T-helper 17 cell (primary cell): ENCODE measurements around the gene TRIM25. TPM values are rescaled to one million over a fixed set of nuclear protein-coding genes. Genes with fewer than 3 reads are reported as not detected.

ENCODE experiments used
- ATAC-seq: fragments of 150-1000 bp; cut with Tn5 transposase; 2 replicates; pipeline ENCODE4 v1.10.0; 2021; ENCODE audit warnings: mild to moderate bottlenecking, moderate library complexity
- DNase-seq, 3 donors: peaks; one replicate each; pipeline versions ENCODE4 v3.0.0 to v3.0.0-alpha.2; 2020 to 2021
- H3K9me3 ChIP-seq: one replicate; pipeline ENCODE4 v1.7.0; 2013; ENCODE audit warnings: low read length, mild to moderate bottlenecking; ENCODE audit not compliant: control insufficient read depth, poor library complexity, severe bottlenecking
- H3K27ac Mint-ChIP-seq: one replicate; pipeline ENCODE4 v1.8.0; 2022; ENCODE audit warnings: mild to moderate bottlenecking, moderate library complexity, mixed read lengths
- H3K27me3 Mint-ChIP-seq: one replicate; pipeline ENCODE4 v1.8.0; 2022; ENCODE audit warnings: mixed read lengths
- H3K36me3 Mint-ChIP-seq: one replicate; pipeline ENCODE4 v1.8.0; 2022; ENCODE audit warnings: low read depth, mixed read lengths
- H3K4me1 Mint-ChIP-seq: one replicate; pipeline ENCODE4 v1.8.0; 2022; ENCODE audit warnings: mild to moderate bottlenecking, mixed read lengths
- H3K4me3 Mint-ChIP-seq: one replicate; pipeline ENCODE4 v1.8.0; 2022; ENCODE audit warnings: mild to moderate bottlenecking, moderate library complexity, mixed read lengths
- total RNA-seq, 4 donors: library from RNA in 2 of 4; stranded (reverse) in 2 of 4; gene quantifications; one replicate each; pipeline ENCODE4 v1.2.3 and lab custom pipeline; 2022 to 2026

Gene TRIM25
- total RNA-seq, 2 donors from 2014 or later, result 40.2 to 46.3 TPM

DNA sequence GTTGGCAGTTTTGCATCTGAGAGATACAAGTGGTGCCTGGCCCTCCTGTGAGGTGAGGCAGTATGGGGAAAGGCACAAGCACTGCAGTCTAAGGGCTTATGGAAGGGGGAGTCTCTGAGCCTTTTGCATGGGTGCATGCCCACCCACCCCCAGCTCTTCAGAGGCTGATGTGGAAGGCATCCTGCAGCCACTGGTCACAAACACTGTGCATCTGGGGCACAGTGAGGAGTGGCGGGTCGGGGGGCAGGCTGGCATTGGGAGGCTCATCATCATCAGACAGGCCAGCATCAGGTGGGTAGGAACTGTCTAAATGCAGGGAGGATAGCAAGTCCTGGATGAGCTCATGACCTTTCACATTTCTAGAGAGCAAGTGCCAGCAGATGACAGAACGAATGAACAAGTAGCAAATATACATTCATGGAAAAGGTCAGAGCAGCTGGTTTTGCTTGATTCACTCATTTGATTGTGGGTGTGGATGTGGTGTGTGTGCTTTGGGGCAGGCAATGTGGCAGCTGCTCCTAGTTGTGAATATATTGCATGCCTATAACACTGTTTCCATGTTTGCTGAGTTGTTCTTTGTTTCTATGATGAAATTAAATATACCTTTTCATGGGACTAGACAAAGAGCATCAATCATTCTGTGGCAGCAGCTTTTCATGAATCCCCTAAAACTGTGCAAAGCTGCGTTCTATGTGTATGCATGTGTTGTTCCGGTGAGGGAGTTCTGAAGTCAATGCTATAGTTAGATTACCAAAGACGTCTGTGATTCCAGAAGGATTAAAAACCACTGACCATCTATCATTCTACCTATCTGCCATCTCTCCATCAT lies 29.2 kb downstream of the TRIM25 start:
- Mint-ChIP-seq H3K27ac (no peak overlapping the region), H3K4me3 (no peak overlapping the region), H3K4me1 (peaks cover 9% of the 10 kb centered on the region), H3K36me3 (peaks cover 2% of the 10 kb centered on the region), H3K27me3 (no peaks in the 10 kb centered on the region)
- DNase-seq (no peak), ATAC-seq (no peak)
- peaks cover 3% of the 10 kb centered on the region for H3K9me3 ChIP-seq

DNA sequence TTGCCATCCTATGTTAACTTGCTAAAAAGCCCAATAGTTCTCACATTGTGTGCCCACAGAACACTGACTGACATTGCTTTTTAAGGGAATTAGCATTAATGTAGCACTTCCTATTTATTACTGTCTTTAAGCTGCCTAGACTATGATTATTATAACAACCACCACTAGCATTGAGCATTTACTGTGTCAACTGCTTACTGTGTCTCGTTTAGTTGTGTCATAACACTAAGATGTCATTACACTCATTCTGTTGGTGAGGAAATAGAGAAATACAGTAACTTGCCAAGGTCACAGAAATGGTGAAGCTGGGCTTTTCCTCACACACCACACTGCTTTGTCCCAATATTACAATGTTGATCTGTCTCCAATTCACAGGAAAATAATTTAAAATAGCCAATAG lies 30.2 kb downstream of the TRIM25 start:
- H3K4me1 Mint-ChIP-seq, result peaks cover 9% of the 10 kb centered on the region
- H3K27me3 Mint-ChIP-seq, result no peaks in the 10 kb centered on the region
- H3K4me3 Mint-ChIP-seq, result no peak overlapping the region
- H3K36me3 Mint-ChIP-seq, result peaks cover 2% of the 10 kb centered on the region
- no peak overlapping the region for H3K27ac Mint-ChIP-seq
- DNase-seq, result no peak
- peaks cover 3% of the 10 kb centered on the region for H3K9me3 ChIP-seq
- ATAC-seq, result no peak

DNA sequence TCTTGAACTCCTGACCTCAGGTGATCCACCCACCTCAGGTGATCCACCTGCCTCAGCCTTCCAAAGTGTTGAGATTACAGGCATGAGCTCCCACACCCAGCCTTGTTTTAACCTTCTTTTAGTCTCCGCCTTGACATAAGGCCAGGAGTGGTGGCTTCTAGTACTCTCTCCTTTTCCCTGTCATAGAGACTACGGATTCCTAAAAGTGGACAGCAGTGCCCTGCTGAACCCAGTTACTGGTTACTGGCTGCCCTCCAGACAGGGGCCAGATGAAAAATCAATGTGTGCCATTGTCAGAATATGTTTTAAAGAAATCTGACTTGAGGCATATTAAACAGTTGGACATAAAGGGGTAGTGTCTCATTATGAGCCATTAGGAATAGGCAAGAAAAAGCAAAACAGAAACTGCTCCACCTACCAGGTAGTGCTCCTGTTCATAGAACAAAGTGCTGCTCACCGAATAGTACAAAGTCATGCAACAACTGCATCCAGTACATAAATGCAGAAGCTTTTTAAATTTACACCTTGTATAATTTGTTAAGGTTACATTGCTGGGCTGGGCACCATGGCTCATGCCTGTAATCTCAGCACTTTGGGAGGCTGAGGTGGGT lies 32.1 kb downstream of the TRIM25 start:
- no peak for DNase-seq

DNA sequence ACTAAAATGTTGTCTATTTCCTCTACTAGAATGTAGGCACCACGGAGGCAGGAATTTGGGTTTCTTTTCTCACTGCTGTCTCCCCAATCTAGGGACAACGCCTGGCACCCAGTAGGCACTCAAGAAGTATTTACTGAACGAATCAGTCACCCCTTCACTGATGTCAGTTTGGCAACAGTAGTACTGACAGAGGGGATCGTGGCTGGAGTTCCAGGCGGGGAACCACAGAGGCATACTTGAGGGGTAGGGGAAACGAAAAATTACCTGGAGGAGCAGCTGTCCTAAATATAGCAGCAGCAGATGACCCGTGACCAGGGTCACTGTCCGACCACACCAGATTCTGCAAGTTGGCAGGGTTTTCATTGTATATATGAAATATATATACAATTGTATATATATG lies 33.3 kb downstream of the TRIM25 start:
- no peaks in the 10 kb centered on the region for H3K27me3 Mint-ChIP-seq
- DNase-seq, result no peak
- no peaks in the 10 kb centered on the region for H3K9me3 ChIP-seq
- H3K36me3 Mint-ChIP-seq, result no peaks in the 10 kb centered on the region
- no peak for ATAC-seq
- H3K4me3 Mint-ChIP-seq, result no peak overlapping the region
- peaks cover 7% of the 10 kb centered on the region for H3K4me1 Mint-ChIP-seq
- H3K27ac Mint-ChIP-seq, result no peak overlapping the region

More for the DNA sequence above, 32.1 kb downstream of the TRIM25 start:
- Mint-ChIP-seq H3K36me3 (peaks cover 2% of the 10 kb centered on the region), H3K4me3 (no peak overlapping the region), H3K4me1 (peaks cover 9% of the 10 kb centered on the region), H3K27ac (no peak overlapping the region), H3K27me3 (no peaks in the 10 kb centered on the region)
- no peak for ATAC-seq
- H3K9me3 ChIP-seq, result no peaks in the 10 kb centered on the region

DNA sequence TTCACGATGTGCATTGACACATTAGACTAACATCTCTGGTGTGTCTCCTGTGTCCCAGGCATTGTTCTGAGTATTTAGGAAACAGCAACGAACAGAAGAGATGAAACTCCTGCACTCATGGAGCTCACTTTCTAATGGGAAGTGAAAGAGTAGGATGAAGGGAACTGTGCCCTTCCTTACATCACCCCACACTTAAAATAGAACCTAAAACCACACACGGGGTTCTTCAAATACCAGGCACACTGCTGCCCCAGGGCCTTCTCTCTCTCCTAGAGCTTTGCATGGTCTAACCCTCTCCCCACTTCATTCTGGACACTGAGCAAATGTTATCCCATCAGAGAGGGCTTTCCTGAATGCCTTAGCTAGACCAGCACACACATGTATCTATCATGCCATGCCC lies 33.7 kb downstream of the TRIM25 start:
- Mint-ChIP-seq H3K27me3 (no peaks in the 10 kb centered on the region), H3K4me1 (peaks cover 4% of the 10 kb centered on the region), H3K27ac (no peak overlapping the region), H3K4me3 (no peak overlapping the region), H3K36me3 (no peaks in the 10 kb centered on the region)
- no peaks in the 10 kb centered on the region for H3K9me3 ChIP-seq
- ATAC-seq (no peak), DNase-seq (no peak)

DNA sequence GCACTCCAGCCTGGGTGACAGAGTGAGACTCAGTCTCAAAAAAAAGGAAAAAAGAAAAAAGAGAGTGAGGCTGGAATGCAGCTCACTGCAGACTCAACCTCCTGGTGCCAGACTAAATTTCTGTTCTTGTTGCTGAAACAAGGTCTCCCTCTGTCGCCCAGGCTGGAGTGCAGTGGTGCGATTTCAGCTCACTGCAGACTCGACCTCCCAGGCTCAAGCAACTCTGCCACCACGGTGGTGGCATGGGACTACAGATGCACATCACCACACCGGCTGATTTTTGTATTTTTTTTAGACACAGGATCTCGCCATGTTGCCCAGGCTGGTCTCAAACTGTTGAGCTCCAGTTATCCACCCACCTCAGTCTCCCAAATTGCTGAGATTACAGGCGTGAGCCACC lies 34.6 kb downstream of the TRIM25 start:
- no peaks in the 10 kb centered on the region for H3K9me3 ChIP-seq
- Mint-ChIP-seq H3K27ac (no peak overlapping the region), H3K4me3 (no peak overlapping the region), H3K4me1 (no peaks in the 10 kb centered on the region), H3K27me3 (no peaks in the 10 kb centered on the region), H3K36me3 (no peaks in the 10 kb centered on the region)
- no peak for ATAC-seq
- DNase-seq, result no peak

DNA sequence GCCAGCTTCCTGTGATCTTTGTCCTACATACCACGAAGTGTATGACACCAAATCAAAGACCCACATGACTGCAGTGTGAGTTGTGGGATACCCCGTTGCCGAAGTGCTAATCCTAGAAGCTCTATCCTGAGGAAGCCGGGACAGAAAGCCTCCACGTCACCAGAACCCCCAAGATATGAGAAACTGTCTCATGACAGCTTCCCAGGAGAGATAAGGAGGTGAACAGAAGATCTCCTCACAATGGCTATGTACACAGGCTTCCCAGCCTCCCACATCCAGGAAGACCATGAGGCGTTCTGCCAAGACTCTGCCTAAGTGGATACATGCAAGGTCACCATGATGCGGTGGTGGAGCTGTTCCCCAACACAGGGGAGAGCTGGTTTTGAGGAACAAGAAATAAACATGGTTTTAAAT lies 37.1 kb downstream of the TRIM25 start:
- no peak overlapping the region for H3K4me3 Mint-ChIP-seq
- ATAC-seq, result no peak

DNA sequence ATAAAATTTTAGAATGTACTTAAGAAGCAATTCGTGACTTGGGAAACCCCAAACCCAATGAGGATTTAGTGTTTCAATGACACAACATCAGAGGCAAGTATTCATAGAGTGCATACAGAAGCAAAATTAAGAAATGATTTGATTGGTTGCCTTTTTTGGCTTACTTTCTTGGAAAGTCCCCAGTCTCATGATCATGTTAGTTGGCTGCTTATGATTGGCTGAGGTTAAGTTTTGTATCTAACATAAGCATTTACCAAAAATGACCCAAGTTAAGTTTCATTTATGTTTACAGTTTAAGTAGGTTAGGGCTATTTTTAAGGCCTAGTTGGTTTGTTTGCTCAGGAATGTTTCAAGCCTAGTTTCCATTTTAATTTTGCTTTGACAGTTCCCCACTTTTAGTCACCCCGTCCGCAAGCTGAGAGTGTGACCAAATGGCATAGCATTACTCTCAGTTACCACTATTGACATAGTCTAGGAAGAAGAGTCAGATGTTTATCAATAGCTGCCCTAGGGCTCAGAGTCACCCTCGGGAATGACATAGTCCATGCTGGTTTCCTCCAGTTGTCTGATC lies 43.7 kb downstream of the TRIM25 start:
- no peaks in the 10 kb centered on the region for H3K36me3 Mint-ChIP-seq
- no peak for DNase-seq
- no peaks in the 10 kb centered on the region for H3K27me3 Mint-ChIP-seq
- peaks cover 10% of the 10 kb centered on the region for H3K4me1 Mint-ChIP-seq
- peak; percentile 95 for ATAC-seq
- H3K4me3 Mint-ChIP-seq, result no peak overlapping the region
- no peaks in the 10 kb centered on the region for H3K9me3 ChIP-seq
- peak overlapping the region; percentile 75 for H3K27ac Mint-ChIP-seq

More for the DNA sequence above, 37.1 kb downstream of the TRIM25 start:
- Mint-ChIP-seq H3K27ac (no peak overlapping the region), H3K36me3 (no peaks in the 10 kb centered on the region), H3K4me1 (no peaks in the 10 kb centered on the region), H3K27me3 (no peaks in the 10 kb centered on the region)
- H3K9me3 ChIP-seq, result no peaks in the 10 kb centered on the region
- DNase-seq, result no peak

DNA sequence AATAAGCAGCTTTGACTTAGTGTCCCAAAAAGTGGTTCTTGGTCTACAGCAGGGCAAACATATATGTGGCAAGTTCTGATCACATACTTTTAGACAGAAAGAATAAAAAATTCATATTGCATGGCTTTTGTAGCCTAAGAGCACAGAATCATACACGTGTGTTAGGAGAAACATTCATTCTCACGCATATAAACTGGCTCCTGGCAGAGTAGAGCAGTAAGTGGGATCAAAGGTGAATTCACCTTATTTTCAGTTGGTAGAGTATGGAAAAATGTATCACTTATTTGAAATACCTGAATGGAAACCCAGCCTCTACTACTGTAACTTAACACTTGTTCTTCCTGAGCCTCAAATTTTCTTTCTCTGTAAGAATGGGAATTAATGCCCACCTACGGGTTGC lies 45.1 kb downstream of the TRIM25 start:
- no peak overlapping the region for H3K4me3 Mint-ChIP-seq
- H3K4me1 Mint-ChIP-seq, result peaks cover 10% of the 10 kb centered on the region

DNA sequence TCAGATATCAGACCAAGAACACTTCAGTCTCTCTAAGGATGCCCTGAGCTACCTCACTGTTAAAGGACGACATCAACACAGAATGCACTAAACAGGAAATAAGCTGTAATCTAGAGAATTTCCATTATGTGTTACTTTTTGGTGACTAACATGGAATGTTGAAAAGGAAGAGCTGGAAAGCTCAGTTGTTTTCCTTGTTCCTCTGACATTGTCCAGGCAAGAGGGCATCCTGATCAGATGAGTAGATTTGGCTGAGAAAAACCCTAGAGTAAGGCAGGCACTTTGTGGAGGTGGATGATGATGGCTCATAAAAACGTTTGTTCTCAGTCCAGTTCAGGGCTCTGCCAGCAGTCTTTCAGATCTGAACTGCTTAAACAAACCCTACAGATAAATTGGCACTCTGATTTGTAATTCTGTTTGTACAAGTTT lies 45.9 kb downstream of the TRIM25 start:
- Mint-ChIP-seq H3K4me3 (no peak overlapping the region), H3K27me3 (no peaks in the 10 kb centered on the region), H3K4me1 (peaks cover 10% of the 10 kb centered on the region), H3K36me3 (no peaks in the 10 kb centered on the region), H3K27ac (no peak overlapping the region)
- ATAC-seq (no peak), DNase-seq (no peak)
- H3K9me3 ChIP-seq, result no peaks in the 10 kb centered on the region

More for the DNA sequence above, 45.1 kb downstream of the TRIM25 start:
- no peaks in the 10 kb centered on the region for H3K9me3 ChIP-seq
- H3K36me3 Mint-ChIP-seq, result no peaks in the 10 kb centered on the region
- H3K27me3 Mint-ChIP-seq, result no peaks in the 10 kb centered on the region
- H3K27ac Mint-ChIP-seq, result peak overlapping the region; percentile 75
- ATAC-seq (no peak), DNase-seq (no peak)

DNA sequence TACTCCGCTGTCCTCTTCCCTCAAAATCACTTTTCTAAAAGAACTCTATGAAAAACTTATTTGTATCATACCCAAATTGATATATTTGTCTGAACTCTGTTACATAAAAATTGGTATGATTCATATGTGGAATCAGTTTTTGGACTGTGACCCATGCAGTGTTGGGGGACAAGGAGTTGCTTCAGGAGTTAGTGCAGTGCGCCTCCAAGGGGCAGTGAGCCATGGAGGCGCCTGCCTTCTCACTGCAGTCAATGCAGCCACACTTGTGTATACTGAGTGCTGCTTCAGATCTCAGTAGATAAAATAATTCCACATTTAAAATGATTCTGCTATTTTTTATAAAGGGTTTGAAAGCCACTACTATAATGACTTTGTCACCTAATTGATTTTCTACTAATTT lies 47.4 kb downstream of the TRIM25 start:
- Mint-ChIP-seq H3K27ac (no peak overlapping the region), H3K36me3 (peaks cover 2% of the 10 kb centered on the region), H3K27me3 (no peaks in the 10 kb centered on the region), H3K4me1 (peaks cover 10% of the 10 kb centered on the region), H3K4me3 (no peak overlapping the region)
- no peak for ATAC-seq
- DNase-seq, result no peak
- H3K9me3 ChIP-seq, result no peaks in the 10 kb centered on the region

DNA sequence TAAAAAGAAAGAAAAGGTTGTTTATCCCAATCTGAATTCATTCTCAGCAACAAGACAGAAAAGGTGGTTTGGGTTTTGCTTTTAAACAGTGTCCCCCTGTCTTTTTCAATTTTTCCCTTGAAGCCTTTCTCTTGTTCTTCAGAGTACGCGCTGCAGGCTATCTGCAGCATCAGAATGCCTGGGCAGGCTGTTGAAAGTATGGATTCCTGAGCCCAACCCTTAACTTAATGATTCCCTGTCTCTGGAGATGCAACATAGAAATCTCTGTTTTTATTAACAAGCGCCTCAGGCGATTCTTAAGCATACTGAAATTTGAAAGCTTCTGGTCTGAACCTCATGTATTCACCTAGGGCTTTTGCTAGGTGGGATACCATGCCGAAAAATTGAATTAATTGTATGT lies 47.8 kb downstream of the TRIM25 start:
- Mint-ChIP-seq H3K27me3 (no peaks in the 10 kb centered on the region), H3K27ac (no peak overlapping the region), H3K4me1 (peaks cover 12% of the 10 kb centered on the region), H3K4me3 (no peak overlapping the region), H3K36me3 (peaks cover 5% of the 10 kb centered on the region)
- DNase-seq (no peak), ATAC-seq (no peak)
- H3K9me3 ChIP-seq, result no peaks in the 10 kb centered on the region

DNA sequence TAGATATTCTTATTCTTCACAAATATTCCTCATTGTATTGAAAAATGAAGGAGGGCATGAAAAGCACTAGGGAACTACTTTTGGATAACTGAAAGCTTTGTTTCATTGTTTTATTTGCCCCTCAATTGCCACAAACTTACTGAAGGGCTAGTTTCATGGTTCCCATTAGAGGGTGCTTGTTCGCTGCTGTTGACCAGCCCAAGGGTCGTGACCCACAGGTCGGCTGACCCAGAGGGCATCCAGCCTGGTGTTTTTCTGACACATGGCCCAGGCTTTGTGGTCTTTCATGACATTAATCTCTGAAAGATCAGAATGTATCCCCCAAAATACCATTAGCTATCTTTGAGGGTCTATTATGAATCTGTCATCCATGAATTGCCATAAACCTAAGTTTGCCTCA lies 49.9 kb downstream of the TRIM25 start:
- Mint-ChIP-seq H3K36me3 (peaks cover 9% of the 10 kb centered on the region), H3K27me3 (no peaks in the 10 kb centered on the region), H3K4me1 (peaks cover 11% of the 10 kb centered on the region), H3K27ac (no peak overlapping the region), H3K4me3 (no peak overlapping the region)
- DNase-seq, result no peak
- no peak for ATAC-seq
- H3K9me3 ChIP-seq, result no peaks in the 10 kb centered on the region
